IPS-20b (cell line): ENCODE data around the gene ZNF625.

Source experiments
- H3K27ac ChIP-seq: one replicate; pipeline ENCODE4 v1.5.1; 2013; ENCODE audit warnings: low read length
- H3K27me3 ChIP-seq: 2 replicates; pipeline ENCODE4 v1.6.1; 2013; ENCODE audit warnings: mild to moderate bottlenecking, low read length, inconsistent platforms; ENCODE audit not compliant: insufficient read depth
- H3K36me3 ChIP-seq: 2 replicates; pipeline ENCODE4 v1.6.1; 2013; ENCODE audit warnings: low read depth, mild to moderate bottlenecking, inconsistent platforms, low read length, moderate library complexity; ENCODE audit not compliant: insufficient read depth
- H3K4me1 ChIP-seq: 2 replicates; pipeline ENCODE4 v1.6.1; 2013; ENCODE audit warnings: mild to moderate bottlenecking, control low read depth, inconsistent platforms, low read length, moderate library complexity; ENCODE audit not compliant: insufficient read depth
- H3K4me3 ChIP-seq: 2 replicates; pipeline ENCODE4 v1.5.1; 2013; ENCODE audit warnings: mild to moderate bottlenecking, low read length, inconsistent platforms
- H3K9ac ChIP-seq: 2 replicates; pipeline ENCODE4 v1.6.1; 2013; ENCODE audit warnings: low read depth, mild to moderate bottlenecking, inconsistent platforms, low read length, moderate library complexity
- H3K9me3 ChIP-seq: 2 replicates; pipeline ENCODE4 v1.6.1; 2013; ENCODE audit warnings: mild to moderate bottlenecking, low read depth, low read length, inconsistent platforms; ENCODE audit not compliant: insufficient read depth

ZNF625 gene

DNA sequence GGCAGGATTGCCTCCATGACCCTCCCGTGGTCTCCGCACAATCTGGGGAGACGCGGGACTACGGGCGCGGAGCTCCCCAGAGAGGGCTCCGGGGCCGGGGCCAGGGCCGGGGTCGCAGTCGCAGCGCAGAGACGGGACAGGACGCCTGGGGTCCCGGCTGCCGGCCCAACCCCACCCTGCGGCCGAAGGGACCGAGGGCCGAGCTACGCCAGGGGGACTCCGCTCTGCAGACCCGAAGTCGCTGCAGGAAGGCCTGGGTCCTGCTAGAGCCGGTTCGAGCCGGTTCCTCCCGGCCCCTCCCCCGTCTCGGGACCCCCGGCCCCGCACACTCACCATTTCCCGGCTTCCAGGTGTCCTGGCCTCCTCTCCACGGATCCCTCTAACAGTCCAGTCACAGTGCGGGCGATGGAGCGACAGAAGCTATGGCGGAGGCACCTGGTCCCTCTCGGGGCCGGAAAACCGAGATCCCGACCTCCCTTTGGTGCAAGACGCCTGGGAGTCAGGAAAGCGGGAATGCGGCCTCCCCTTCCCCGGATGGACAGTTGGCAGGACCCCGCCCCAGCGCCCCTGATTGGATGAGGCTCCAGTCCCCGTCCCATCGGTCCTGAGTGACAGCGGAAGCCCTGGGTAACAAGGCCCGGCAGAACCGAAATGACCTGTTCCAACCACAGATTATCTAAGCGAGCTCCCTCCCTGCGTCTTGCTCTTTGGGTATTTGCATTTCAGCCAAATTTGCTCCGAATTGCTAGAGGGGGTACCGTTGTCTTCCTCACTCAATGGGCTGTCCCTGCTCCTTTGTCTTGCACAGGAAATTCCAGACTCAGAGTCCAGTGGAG, at the start of gene ZNF625:
TSS of gene ZNF625 (minus strand) at position 512 of the 836 bp plus-strand sequence. CDS start at position 336, 176 bp downstream.
- no peaks in the 10 kb centered on the region for H3K9me3 ChIP-seq
- peak within 1 kb of the TSS; percentile 95 for H3K9ac ChIP-seq
- H3K4me1 ChIP-seq: no peaks in the 10 kb centered on the region
- H3K4me3 ChIP-seq: peak within 1 kb of the TSS; percentile 93
- H3K36me3 ChIP-seq: peaks cover 21% of the 10 kb centered on the region
- peak within 1 kb of the TSS; percentile 83 for H3K27ac ChIP-seq
- H3K27me3 ChIP-seq: no peaks in the 10 kb centered on the region

DNA sequence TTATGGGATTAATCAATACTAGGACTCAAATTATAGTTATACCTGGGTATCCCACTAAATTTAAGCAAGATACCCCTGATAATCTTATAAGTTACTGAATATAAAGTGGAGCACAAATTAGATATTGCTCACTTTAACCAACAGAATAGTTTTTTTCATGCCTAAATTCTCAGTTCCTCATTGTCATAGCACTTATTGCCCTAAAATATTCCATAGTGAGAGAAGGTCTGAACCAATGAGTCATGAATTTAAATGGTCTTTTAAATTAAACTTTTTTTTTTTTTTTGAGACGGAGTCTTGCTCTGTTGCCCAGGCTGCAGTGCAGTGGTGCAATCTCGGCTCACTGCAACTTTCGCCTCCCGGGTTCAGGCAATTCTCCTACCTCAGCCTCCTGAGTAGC, 48.8 kb upstream of the ZNF625 start:
- no peaks in the 10 kb centered on the region for H3K4me1 ChIP-seq
- peaks cover 50% of the 10 kb centered on the region for H3K9me3 ChIP-seq
- no peaks in the 10 kb centered on the region for H3K27me3 ChIP-seq
- H3K36me3 ChIP-seq: no peaks in the 10 kb centered on the region
- no peak overlapping the region for H3K4me3 ChIP-seq
- H3K9ac ChIP-seq: no peak overlapping the region
- H3K27ac ChIP-seq: no peak overlapping the region

DNA sequence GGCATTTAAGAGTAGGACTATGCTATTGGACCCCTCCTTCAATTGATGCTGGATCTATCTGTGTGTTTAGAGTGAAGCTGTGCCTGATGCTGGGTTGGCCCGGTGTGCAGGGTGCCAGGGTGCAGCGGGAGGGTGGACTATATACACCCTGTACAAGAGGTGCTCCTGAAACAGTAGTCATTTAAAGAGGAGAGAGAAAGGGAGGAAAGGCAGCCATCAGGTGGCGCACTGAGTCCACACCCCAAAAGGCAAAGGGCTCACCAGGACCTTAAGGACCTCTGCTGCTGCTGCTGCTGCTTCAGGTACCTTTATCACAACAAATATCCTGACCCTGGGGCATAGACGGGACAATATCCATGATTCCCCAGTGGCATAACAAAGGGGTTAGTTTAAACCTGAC, 45.7 kb upstream of the ZNF625 start:
- Histone ChIP-seq H3K27ac (no peak overlapping the region), H3K36me3 (no peaks in the 10 kb centered on the region), H3K9ac (no peak overlapping the region), H3K27me3 (no peaks in the 10 kb centered on the region), H3K4me3 (no peak overlapping the region), H3K4me1 (no peaks in the 10 kb centered on the region), H3K9me3 (peaks cover 43% of the 10 kb centered on the region)

DNA sequence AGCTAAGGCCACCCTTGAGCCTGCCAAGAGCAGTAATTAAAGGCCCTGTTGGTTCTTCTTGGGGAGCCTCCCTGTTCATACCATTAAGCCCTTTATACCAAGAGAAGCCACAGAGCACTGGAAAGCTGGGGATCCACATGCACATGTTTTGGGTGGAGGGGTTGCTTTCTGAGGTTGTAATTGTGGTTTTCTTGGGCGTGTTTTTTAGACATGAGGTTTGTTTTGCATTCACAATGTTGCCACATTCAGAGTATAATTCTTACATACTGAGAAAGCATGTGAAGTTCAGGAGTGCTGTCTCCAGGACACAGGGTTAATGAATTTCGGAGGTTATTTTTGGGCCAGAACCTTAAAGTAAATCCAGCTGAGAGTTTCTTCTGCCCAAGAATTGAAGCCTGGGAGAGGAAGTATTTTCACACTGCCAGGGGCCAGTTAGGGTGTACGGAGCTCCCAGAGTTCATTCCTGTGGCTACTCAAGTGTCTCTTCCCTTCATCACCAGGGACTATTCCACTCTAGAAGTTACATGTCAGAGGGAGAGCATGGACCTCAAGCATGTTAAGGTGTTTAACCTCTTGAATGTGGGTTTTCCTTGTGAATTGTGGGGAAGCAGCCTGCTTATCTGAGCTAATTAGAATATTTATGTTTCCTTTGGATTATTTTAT, 43.4 kb upstream of the ZNF625 start:
- Histone ChIP-seq H3K4me3 (no peak overlapping the region), H3K9ac (no peak overlapping the region), H3K27ac (no peak overlapping the region), H3K36me3 (no peaks in the 10 kb centered on the region), H3K9me3 (peaks cover 47% of the 10 kb centered on the region), H3K27me3 (no peaks in the 10 kb centered on the region), H3K4me1 (no peaks in the 10 kb centered on the region)

DNA sequence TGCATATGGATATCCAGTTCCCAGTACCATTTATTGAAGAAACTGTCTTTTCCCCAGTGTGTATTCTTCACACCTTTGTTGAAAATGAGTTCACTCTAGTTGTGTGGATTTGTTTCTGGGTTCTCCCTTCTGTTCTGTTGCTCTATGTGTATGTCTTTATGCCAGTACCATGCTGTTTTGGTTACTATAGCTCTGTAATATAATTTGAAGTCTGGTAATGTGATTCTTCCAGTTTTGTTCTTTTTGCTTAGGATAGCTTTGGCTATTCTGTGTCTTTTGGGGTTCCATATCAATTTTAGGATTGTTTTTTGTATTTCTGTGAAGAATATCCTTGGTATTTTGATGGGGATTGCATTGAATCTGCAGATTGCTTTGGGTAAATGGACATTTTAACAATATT, 41.6 kb upstream of the ZNF625 start:
- Histone ChIP-seq H3K9ac (no peak overlapping the region), H3K9me3 (peaks cover 56% of the 10 kb centered on the region), H3K27ac (no peak overlapping the region), H3K4me1 (no peaks in the 10 kb centered on the region), H3K4me3 (no peak overlapping the region), H3K36me3 (no peaks in the 10 kb centered on the region), H3K27me3 (no peaks in the 10 kb centered on the region)

DNA sequence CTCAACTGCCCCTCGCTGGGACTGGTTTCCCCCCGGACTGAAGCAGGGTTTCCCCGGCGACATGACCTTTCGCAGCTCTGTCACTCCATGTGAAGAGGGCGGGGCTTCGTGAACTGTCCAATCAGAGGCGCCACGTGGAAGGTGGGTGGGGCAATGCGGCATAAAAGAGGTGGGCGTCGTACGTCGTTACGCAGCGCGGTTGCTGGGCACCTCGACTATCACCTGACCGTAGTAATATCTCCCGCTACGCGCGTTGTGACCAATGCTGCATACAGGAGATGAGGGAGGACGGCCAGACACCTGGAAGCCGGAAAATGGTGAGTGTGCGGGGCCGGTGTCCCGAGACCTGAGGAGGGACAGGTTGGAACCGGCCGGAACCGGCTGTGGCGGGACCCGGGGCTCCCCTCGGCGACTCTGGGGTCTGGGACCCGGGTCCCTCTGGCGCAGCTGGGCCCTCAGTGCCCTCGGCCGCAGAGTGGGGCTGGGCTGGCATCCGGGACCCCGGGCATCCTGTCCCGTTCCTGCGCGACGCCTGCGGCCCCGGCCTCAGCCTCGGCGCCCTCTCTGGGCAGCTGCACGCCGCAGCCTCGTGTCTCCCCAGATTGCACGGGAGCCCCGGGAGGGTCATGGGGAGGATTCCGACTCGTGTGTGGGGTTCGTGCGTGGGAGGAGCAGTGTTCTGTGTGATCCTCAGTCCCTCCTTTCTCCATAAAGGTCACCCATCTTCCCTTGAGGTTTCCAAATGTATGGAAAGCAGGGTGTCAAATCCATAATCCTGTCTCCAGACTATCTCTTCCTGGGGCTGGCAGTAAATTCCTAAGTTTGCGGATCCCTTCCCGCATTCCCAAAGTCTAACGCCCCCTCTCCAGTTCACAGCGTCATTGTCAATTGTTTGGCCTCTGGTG, 38.5 kb upstream of the ZNF625 start:
- H3K4me1 ChIP-seq: no peaks in the 10 kb centered on the region
- no peak overlapping the region for H3K27ac ChIP-seq
- H3K9ac ChIP-seq: no peak overlapping the region
- H3K36me3 ChIP-seq: peaks cover 5% of the 10 kb centered on the region; the same call in 1 of the 2 replicates
- H3K4me3 ChIP-seq: no peak overlapping the region
- no peaks in the 10 kb centered on the region for H3K27me3 ChIP-seq
- peaks cover 75% of the 10 kb centered on the region for H3K9me3 ChIP-seq

DNA sequence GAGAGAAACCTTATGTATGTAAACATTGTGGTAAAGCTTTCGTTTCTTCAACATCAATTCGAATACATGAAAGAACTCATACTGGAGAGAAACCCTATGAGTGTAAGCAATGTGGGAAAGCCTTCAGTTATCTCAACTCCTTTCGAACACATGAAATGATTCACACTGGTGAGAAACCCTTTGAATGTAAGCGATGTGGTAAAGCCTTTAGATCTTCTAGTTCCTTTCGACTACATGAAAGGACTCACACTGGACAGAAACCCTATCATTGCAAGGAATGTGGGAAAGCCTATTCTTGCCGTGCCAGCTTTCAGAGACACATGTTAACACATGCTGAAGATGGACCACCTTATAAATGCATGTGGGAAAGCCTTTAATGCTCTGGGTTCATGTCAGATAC, 31.1 kb upstream of the ZNF625 start:
- Histone ChIP-seq H3K9ac (no peak overlapping the region), H3K27me3 (no peaks in the 10 kb centered on the region), H3K36me3 (peaks cover 59% of the 10 kb centered on the region), H3K4me3 (peak overlapping the region; percentile 15; the same call in 1 of the 2 replicates), H3K27ac (no peak overlapping the region), H3K9me3 (peaks cover 92% of the 10 kb centered on the region), H3K4me1 (no peaks in the 10 kb centered on the region)

DNA sequence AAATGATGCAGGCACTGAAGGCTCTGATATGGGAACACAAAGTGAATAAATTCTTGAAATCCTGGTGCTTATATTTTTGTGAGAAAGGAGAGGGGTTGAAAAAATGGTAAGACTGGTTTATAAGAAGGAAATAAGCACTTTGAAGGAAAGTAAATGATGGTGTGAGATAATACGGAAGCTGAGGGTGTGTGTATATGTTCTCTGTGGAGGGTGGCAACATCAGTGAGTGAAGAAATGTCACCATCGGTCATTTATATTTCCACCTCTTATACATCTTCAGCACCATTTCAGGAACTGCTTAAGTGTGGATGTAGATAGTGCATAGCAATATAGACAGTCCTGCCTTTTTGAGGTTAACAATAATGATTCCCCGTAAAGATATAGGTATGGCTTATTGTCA, 23.8 kb upstream of the ZNF625 start:
- H3K9me3 ChIP-seq: peaks cover 49% of the 10 kb centered on the region
- peaks cover 8% of the 10 kb centered on the region; the same call in 1 of the 2 replicates for H3K36me3 ChIP-seq
- no peak overlapping the region for H3K4me3 ChIP-seq
- H3K4me1 ChIP-seq: no peaks in the 10 kb centered on the region
- H3K9ac ChIP-seq: no peak overlapping the region
- no peaks in the 10 kb centered on the region for H3K27me3 ChIP-seq
- H3K27ac ChIP-seq: no peak overlapping the region

DNA sequence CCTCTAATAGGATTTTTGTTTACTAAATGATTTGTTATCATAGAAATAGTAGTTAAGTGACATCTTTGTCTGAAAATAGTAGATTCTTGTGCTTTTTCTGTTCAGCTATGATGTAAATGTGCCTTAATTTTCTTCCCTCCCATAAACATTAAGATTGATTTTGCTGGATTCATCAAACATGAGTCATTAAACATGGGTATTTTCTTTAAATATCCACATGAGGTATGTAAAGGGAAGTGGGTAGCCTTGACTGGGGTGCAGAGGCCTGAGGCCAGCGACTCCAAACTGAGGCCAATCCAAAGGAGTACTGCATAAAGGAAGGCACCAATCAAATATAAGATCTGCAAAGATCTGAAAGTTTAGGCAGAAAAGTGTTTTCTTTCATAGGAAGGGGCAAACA, 10.1 kb upstream of the ZNF625 start:
- H3K4me1 ChIP-seq: peaks cover 6% of the 10 kb centered on the region; the same call in 1 of the 2 replicates
- no peaks in the 10 kb centered on the region for H3K36me3 ChIP-seq
- H3K27ac ChIP-seq: no peak overlapping the region
- no peak overlapping the region for H3K4me3 ChIP-seq
- H3K27me3 ChIP-seq: no peaks in the 10 kb centered on the region
- no peaks in the 10 kb centered on the region for H3K9me3 ChIP-seq
- no peak overlapping the region for H3K9ac ChIP-seq

DNA sequence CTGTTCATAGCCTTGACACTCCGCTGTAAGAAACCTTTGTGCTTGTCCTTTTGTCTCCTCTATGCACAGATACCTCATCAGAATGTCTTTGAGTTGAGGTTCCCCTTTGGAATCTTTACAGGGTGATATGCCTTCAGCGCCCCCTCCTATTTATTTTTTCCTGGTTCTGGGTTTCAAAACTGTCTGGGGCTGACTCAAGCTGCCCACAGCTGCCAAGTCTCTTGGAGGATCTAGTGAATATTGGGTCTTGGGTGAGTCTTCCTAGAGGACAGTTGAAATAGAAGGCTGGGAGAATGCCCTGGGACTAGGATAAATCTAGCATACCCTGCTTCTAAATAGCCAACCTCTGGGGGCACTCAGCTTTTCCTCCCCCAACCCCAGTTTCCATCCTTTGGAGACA, 7.3 kb upstream of the ZNF625 start:
- peak overlapping the region; percentile 91 for H3K4me3 ChIP-seq
- H3K27ac ChIP-seq: no peak overlapping the region
- H3K9me3 ChIP-seq: no peaks in the 10 kb centered on the region
- no peaks in the 10 kb centered on the region for H3K36me3 ChIP-seq
- peaks cover 6% of the 10 kb centered on the region; the same call in 1 of the 2 replicates for H3K4me1 ChIP-seq
- no peaks in the 10 kb centered on the region for H3K27me3 ChIP-seq
- peak overlapping the region; percentile 89 for H3K9ac ChIP-seq
